ENCODE results near the gene TYW1B.
"Not testable (repeated sequence)": the region's sequence is repeated elsewhere in the genome, so short reads cannot be mapped to it uniquely, and the experiment has no call there.

Gene TYW1B

GRCh38 chr7:72827839-72828591, at the start of gene TYW1B:
Gene TYW1B (minus strand): TSS chr7:72828200. CDS start chr7:72828075, 125 bp downstream.
- peak; percentile 98 for DNase-seq

- DNase-seq: not testable (repeated sequence)
Measured at GRCh38 chr7:72867591-72867990, 39.6 kb upstream of the TYW1B start.

GRCh38 chr7:72858846-72859400, 30.9 kb upstream of the TYW1B start:
- not testable (repeated sequence) for DNase-seq

GRCh38 chr7:72857925-72858324, 29.9 kb upstream of the TYW1B start:
- not testable (repeated sequence) for DNase-seq

GRCh38 chr7:72855261-72855660, 27.3 kb upstream of the TYW1B start:
- not testable (repeated sequence) for DNase-seq

- DNase-seq: not testable (repeated sequence)
Measured at GRCh38 chr7:72852937-72853336, 24.9 kb upstream of the TYW1B start.

- DNase-seq: not testable (repeated sequence)
Measured at GRCh38 chr7:72850746-72851145, 22.7 kb upstream of the TYW1B start.

- not testable (repeated sequence) for DNase-seq
Measured at GRCh38 chr7:72844146-72844545, 16.1 kb upstream of the TYW1B start.

- not testable (repeated sequence) for DNase-seq
Measured at GRCh38 chr7:72843166-72843565, 15.2 kb upstream of the TYW1B start.

- not testable (repeated sequence) for DNase-seq
Measured at GRCh38 chr7:72840966-72841511, 13.0 kb upstream of the TYW1B start.

- DNase-seq: not testable (repeated sequence)
Measured at GRCh38 chr7:72838315-72838714, 10.3 kb upstream of the TYW1B start.

GRCh38 chr7:72837291-72837690, 9.3 kb upstream of the TYW1B start:
- DNase-seq: not testable (repeated sequence)

GRCh38 chr7:72830567-72830966, 2.6 kb upstream of the TYW1B start:
- not testable (repeated sequence) for DNase-seq

- DNase-seq: peak; percentile 53
Measured at GRCh38 chr7:72829687-72830354, 1.8 kb upstream of the TYW1B start.

- DNase-seq: peak; percentile 98
Measured at GRCh38 chr7:72829291-72829686, 1.3 kb upstream of the TYW1B start.

- not testable (repeated sequence) for DNase-seq
Measured at GRCh38 chr7:72823765-72824732, 4.0 kb downstream of the TYW1B start.

GRCh38 chr7:72822497-72822896, 5.5 kb downstream of the TYW1B start:
- DNase-seq: not testable (repeated sequence)

- DNase-seq: not testable (repeated sequence)
Measured at GRCh38 chr7:72818663-72819361, 9.2 kb downstream of the TYW1B start.

GRCh38 chr7:72817661-72818060, 10.3 kb downstream of the TYW1B start:
- not testable (repeated sequence) for DNase-seq

GRCh38 chr7:72816370-72817157, 11.4 kb downstream of the TYW1B start:
- not testable (repeated sequence) for DNase-seq

- DNase-seq: not testable (repeated sequence)
Measured at GRCh38 chr7:72810437-72810836, 17.6 kb downstream of the TYW1B start.

Data from right hindlimb (tissue), 1 donor.